ENCODE results near the gene GJC2. TPM values are rescaled to one million over a fixed set of nuclear protein-coding genes. Genes with fewer than 3 reads are reported as not detected.

Gene GJC2
- total RNA-seq, 2 donors from 2014 or later = 1.9 to 4.1 TPM

GRCh38 chr1:228197555-228198147 is 47.9 kb downstream of the GJC2 start:
- Histone ChIP-seq H3K4me3 (no peak overlapping the region), H3K4me1 (replicated peaks) (no peaks in the 10 kb centered on the region), H3K36me3 (no peaks in the 10 kb centered on the region), H3K27me3 (replicated peaks; ENCODE audit: insufficient read depth) (no peaks in the 10 kb centered on the region), H3K9me3 (no peaks in the 10 kb centered on the region), H3K27ac (no peak overlapping the region)
- TF ChIP-seq POLR2A (IDR thresholded peaks at IDR 0.05) = no peak
- TF ChIP-seq, protein P1, sequence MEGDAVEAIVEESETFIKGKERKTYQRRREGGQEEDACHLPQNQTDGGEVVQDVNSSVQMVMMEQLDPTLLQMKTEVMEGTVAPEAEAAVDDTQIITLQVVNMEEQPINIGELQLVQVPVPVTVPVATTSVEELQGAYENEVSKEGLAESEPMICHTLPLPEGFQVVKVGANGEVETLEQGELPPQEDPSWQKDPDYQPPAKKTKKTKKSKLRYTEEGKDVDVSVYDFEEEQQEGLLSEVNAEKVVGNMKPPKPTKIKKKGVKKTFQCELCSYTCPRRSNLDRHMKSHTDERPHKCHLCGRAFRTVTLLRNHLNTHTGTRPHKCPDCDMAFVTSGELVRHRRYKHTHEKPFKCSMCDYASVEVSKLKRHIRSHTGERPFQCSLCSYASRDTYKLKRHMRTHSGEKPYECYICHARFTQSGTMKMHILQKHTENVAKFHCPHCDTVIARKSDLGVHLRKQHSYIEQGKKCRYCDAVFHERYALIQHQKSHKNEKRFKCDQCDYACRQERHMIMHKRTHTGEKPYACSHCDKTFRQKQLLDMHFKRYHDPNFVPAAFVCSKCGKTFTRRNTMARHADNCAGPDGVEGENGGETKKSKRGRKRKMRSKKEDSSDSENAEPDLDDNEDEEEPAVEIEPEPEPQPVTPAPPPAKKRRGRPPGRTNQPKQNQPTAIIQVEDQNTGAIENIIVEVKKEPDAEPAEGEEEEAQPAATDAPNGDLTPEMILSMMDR (IDR thresholded peaks at IDR 0.05) = no peak
- no peak for TF ChIP-seq POLR2AphosphoS5 (IDR thresholded peaks at IDR 0.05)
- intact Hi-C loops (cut with DNase I) = no loop called here
- DNase-seq (ENCODE audit: low spot score) = no peak
- WGBS = 89% methylated on average over 4 of the region's 4 CpGs

GRCh38 chr1:228198977-228199590 is 49.4 kb downstream of the GJC2 start:
- no peak for DNase-seq (ENCODE audit: low spot score)
- intact Hi-C loops (cut with DNase I) = no loop called here
- Histone ChIP-seq H3K27me3 (replicated peaks; ENCODE audit: insufficient read depth) (no peaks in the 10 kb centered on the region), H3K36me3 (no peaks in the 10 kb centered on the region), H3K27ac (no peak overlapping the region), H3K9me3 (no peaks in the 10 kb centered on the region), H3K4me3 (no peak overlapping the region), H3K4me1 (replicated peaks) (no peaks in the 10 kb centered on the region)
- TF ChIP-seq POLR2A (IDR thresholded peaks at IDR 0.05) (no peak), POLR2AphosphoS5 (IDR thresholded peaks at IDR 0.05) (no peak)
- TF ChIP-seq, protein P1 (IDR thresholded peaks at IDR 0.05) = no peak
- 64% methylated on average over 2 of the region's 2 CpGs for WGBS

GRCh38 chr1:228204958-228205357 is 55.2 kb downstream of the GJC2 start:
- Histone ChIP-seq H3K4me1 (replicated peaks) (no peaks in the 10 kb centered on the region), H3K4me3 (no peak overlapping the region), H3K27ac (no peak overlapping the region), H3K27me3 (replicated peaks; ENCODE audit: insufficient read depth) (no peaks in the 10 kb centered on the region), H3K36me3 (no peaks in the 10 kb centered on the region), H3K9me3 (no peaks in the 10 kb centered on the region)
- intact Hi-C loops (cut with DNase I) = no loop called here
- DNase-seq (ENCODE audit: low spot score) = no peak
- 44% methylated on average over 8 of the region's 8 CpGs for WGBS
- TF ChIP-seq POLR2A (IDR thresholded peaks at IDR 0.05) = no peak
- TF ChIP-seq, protein P1 (IDR thresholded peaks at IDR 0.05) = no peak
- TF ChIP-seq POLR2AphosphoS5 (IDR thresholded peaks at IDR 0.05) = no peak

DNA sequence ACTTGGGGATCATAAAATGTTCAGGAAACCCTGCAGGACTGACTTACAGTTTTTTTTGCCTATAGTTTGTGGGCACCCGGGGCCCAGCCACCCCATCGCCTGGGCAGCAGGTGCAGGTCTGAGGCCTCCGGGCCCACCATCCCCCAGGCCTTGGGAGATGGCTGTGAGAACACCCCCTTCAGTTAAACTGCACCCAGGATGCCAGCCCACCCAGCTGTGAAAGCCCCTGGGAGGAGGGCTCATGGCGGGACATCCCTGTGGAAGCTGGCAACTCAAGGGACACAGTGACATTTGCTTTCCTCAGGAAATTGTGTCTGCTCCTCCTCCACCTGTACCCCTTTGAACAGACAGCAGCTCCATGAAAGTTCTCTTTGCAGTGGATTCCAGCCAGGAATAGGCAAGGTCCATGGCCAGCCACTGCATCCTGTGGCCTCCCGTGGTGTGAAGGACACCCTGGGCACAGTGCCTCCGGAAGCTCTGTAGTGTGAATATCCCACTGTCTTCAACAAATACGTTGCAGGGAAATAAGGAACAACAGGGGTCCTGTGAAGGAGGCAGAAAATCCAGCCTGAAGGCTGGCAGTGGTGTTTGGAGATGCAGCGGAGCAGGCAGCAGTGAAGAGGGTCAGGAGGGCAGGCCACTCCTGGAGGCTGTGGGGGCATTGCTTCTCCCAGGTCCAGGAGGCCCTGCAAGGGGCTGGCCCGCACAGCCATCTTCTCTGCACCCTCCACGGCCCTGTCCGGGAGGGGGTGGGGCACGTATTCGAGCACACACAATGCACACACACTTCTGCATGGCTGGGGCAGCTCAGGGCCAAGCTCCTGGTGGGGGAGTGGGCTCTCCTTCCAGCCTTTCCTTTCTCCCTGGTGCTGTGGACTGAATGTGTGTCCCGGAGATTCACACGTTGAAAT is 56.1 kb downstream of the GJC2 start:
- TF ChIP-seq, protein P1 (IDR thresholded peaks at IDR 0.05) = no peak
- no peak for TF ChIP-seq POLR2AphosphoS5 (IDR thresholded peaks at IDR 0.05)
- no peak for TF ChIP-seq POLR2A (IDR thresholded peaks at IDR 0.05)
- DNase-seq (ENCODE audit: low spot score) = no peak
- no peaks in the 10 kb centered on the region for H3K36me3 ChIP-seq
- H3K27me3 ChIP-seq (replicated peaks; ENCODE audit: insufficient read depth) = no peaks in the 10 kb centered on the region
- H3K4me1 ChIP-seq (replicated peaks) = no peaks in the 10 kb centered on the region
- no peak overlapping the region for H3K27ac ChIP-seq
- no peaks in the 10 kb centered on the region for H3K9me3 ChIP-seq
- intact Hi-C loops (cut with DNase I) = no loop called here
- no peak overlapping the region for H3K4me3 ChIP-seq
- 34% methylated on average over 15 of the region's 15 CpGs for WGBS

All from prostate gland (tissue), 2 donors.